DMS53 (cell line): Measurements from ENCODE around the gene PTK7.

Experiments used
- DNase-seq: peaks from one replicate; lab custom pipeline; 2025; lab: John Stamatoyannopoulos, UW

Gene PTK7

GRCh38 chr6:43204271-43205105 lies 128.4 kb downstream of the PTK7 start:
- DNase-seq, result no peak

GRCh38 chr6:43205849-43206248 lies 129.7 kb downstream of the PTK7 start:
- no peak for DNase-seq

GRCh38 chr6:43207286-43207685 lies 131.2 kb downstream of the PTK7 start:
- DNase-seq, result peak; percentile 57
